B cell (primary cell): ENCODE data around the gene PSME3. TPM values are rescaled to one million over a fixed set of nuclear protein-coding genes. Genes with fewer than 3 reads are reported as not detected.

ENCODE experiments used
- ATAC-seq: fragments of 200-7000 bp; cut with Tn5 transposase; one replicate; pipeline ENCODE4 v1.10.0; 2021; ENCODE audit warnings: low read depth, mild to moderate bottlenecking, moderate number of reproducible peaks, moderate library complexity
- CTCF ChIA-PET: fragments of 350-600 bp; sonication (Branson Sonifier 250); formaldehyde crosslinking; loops from one replicate; lab custom pipeline; 2021; ENCODE audit warnings: antibody characterized with exemption, inconsistent platforms; lab: Charles Lee
- POLR2A ChIA-PET: fragments of 350-600 bp; sonication (Branson Sonifier 250); formaldehyde crosslinking; loops from one replicate; lab custom pipeline; 2021; ENCODE audit warnings: antibody characterized with exemption; lab: Charles Lee
- DNase-seq: peaks from one replicate; pipeline ENCODE4 v3.0.0; 2013
- H2AFZ ChIP-seq: 2 replicates; pipeline ENCODE4 v1.6.1; 2012; ENCODE audit warnings: mild to moderate bottlenecking, low read depth, low read length; ENCODE audit not compliant: insufficient read depth, poor library complexity, severe bottlenecking
- H3K27ac ChIP-seq, 2 donors: 1 replicate in 1 of 2; 2 replicates in 1 of 2; pipeline ENCODE4 v1.5.1; 2012 to 2013; ENCODE audit warnings: low read length in 2 of 2, mild to moderate bottlenecking in 2 of 2, moderate library complexity in 1 of 2
- H3K27me3 ChIP-seq, 4 experiments: fragments of 200-600 bp in 1 of 4; sonication (generic) in 1 of 4; replicated peaks in 1 of 4; 1 replicate in 2 of 4; 2 replicates in 2 of 4; pipeline versions ENCODE4 v1.6.1 to v1.7.0; 2013 to 2016; ENCODE audit warnings: low read length in 3 of 4, mild to moderate bottlenecking in 2 of 4, mixed read lengths in 1 of 4, moderate library complexity in 1 of 4; ENCODE audit not compliant: insufficient read depth in 4 of 4, control insufficient read depth in 3 of 4; ENCODE audit errors: control extremely low read depth in 1 of 4
- H3K36me3 ChIP-seq, 2 experiments: replicated peaks in 1 of 2; 1 replicate in 1 of 2; 2 replicates in 1 of 2; pipeline versions ENCODE4 v1.6.1 to v1.7.1; 2013; ENCODE audit warnings: low read length in 1 of 2; ENCODE audit not compliant: insufficient read depth in 2 of 2, control insufficient read depth in 1 of 2; ENCODE audit errors: control extremely low read depth in 1 of 2, extremely low read depth in 1 of 2
- H3K4me1 ChIP-seq, 2 donors: fragments of 200-600 bp in 1 of 2; sonication (generic) in 1 of 2; 1 replicate in 1 of 2; 2 replicates in 1 of 2; pipeline versions ENCODE4 v1.5.1 to v1.6.1; 2013 to 2017; ENCODE audit warnings: low read length in 2 of 2; ENCODE audit not compliant: control insufficient read depth in 2 of 2, insufficient read depth in 2 of 2
- H3K4me2 ChIP-seq: replicated peaks from 2 replicates; pipeline ENCODE3; 2012; ENCODE audit warnings: mild to moderate bottlenecking, low read depth, low read length; ENCODE audit not compliant: poor library complexity, severe bottlenecking
- H3K4me3 ChIP-seq, 5 experiments: fragments of 200-600 bp in 1 of 5; sonication (generic) in 1 of 5; 1 replicate in 3 of 5; 2 replicates in 2 of 5; pipeline versions ENCODE4 v1.5.1 to v1.7.0; 2011 to 2016; ENCODE audit warnings: low read length in 4 of 5, mild to moderate bottlenecking in 4 of 5, low read depth in 2 of 5, control low read depth in 1 of 5, moderate library complexity in 1 of 5; ENCODE audit not compliant: insufficient read depth in 1 of 5; ENCODE audit errors: control extremely low read depth in 1 of 5, extremely low read depth in 1 of 5
- H3K79me2 ChIP-seq: fragments of 200-600 bp; sonication (generic); one replicate; pipeline ENCODE4 v1.6.0; 2016; ENCODE audit warnings: low read length; ENCODE audit not compliant: control insufficient read depth, insufficient read depth
- H3K9ac ChIP-seq: fragments of 200-600 bp; sonication (generic); 2 replicates; pipeline ENCODE4 v1.6.1; 2017; ENCODE audit warnings: mild to moderate bottlenecking, low read length, moderate library complexity
- H3K9me3 ChIP-seq, 3 donors: one replicate each; pipeline versions ENCODE4 v1.6.1 to v1.7.1; 2013; ENCODE audit warnings: low read length in 2 of 3; ENCODE audit not compliant: control insufficient read depth in 2 of 3, insufficient read depth in 1 of 3; ENCODE audit errors: control extremely low read depth in 1 of 3
- H4K20me1 ChIP-seq: 2 replicates; pipeline ENCODE4 v1.6.0; 2012; ENCODE audit warnings: mild to moderate bottlenecking, low read length; ENCODE audit not compliant: insufficient read depth, control insufficient read depth, poor library complexity, severe bottlenecking
- H3K27ac Mint-ChIP-seq: one replicate; pipeline ENCODE4 v1.8.0; 2021; ENCODE audit warnings: mixed read lengths
- H3K27me3 Mint-ChIP-seq: one replicate; pipeline ENCODE4 v1.8.0; 2021; ENCODE audit warnings: mixed read lengths
- H3K4me1 Mint-ChIP-seq: one replicate; pipeline ENCODE4 v1.8.0; 2021; ENCODE audit warnings: mixed read lengths
- H3K4me3 Mint-ChIP-seq: one replicate; pipeline ENCODE4 v1.8.0; 2021; ENCODE audit warnings: mixed read lengths
- H3K9me3 Mint-ChIP-seq: one replicate; pipeline ENCODE4 v1.8.0; 2022; ENCODE audit warnings: mixed read lengths; ENCODE audit not compliant: insufficient read depth
- CTCF ChIP-seq: fragments of 200-600 bp; IDR thresholded peaks from one replicate; pipeline ENCODE4 v1.8.0; 2022; ENCODE audit warnings: antibody characterized with exemption, mild to moderate bottlenecking
- EZH2 ChIP-seq: IDR thresholded peaks from 2 replicates; pipeline ENCODE4 v1.6.1; 2012; ENCODE audit warnings: borderline replicate concordance, low read depth, mild to moderate bottlenecking, moderate library complexity, low read length; ENCODE audit not compliant: insufficient read depth, poor library complexity, severe bottlenecking
- WGBS: methylation state at CpG from one replicate; pipeline ENCODE4 v1.1.5; 2013; ENCODE audit warnings: missing lambda C conversion rate; ENCODE audit not compliant: insufficient coverage; 5-methylcytosine and 5-hydroxymethylcytosine counted together
- intact Hi-C: fragments of 100-400 bp; cut with micrococcal nuclease; formaldehyde crosslinking; loops from one replicate; pipeline ENCODE4 v1.10.0; 2022
- polyA plus RNA-seq: library from polyadenylated mRNA; depleted of rRNA; stranded (reverse); fragments of >200 nt; gene quantifications from 2 replicates; pipeline ENCODE4 v1.2.3, GENCODE V29; 2012
- total RNA-seq, 2 donors: library from RNA; stranded (reverse); fragments of 120-200 nt in 1 of 2; gene quantifications; 1 replicate in 1 of 2; 2 replicates in 1 of 2; pipeline versions ENCODE4 v1.2.3 to v1.2.4, GENCODE V29; 2013 to 2022

The PSME3 gene
- total and polyA plus RNA-seq, 2 donors (not counting 1 experiment from before 2014, with no cell fraction given), result 43.4 to 76.2 TPM

- WGBS, result 100% methylated on average over 4 of the region's 6 CpGs
- peaks cover 49% of the 10 kb centered on the region for H3K79me2 ChIP-seq
- CTCF ChIA-PET, result interaction anchor here (1.3 to 1.5 kb wide), 3 partner anchors 12 to 189 kb away, joined by 3 to 7 read pairs (median 6); partner anchors contain the start of gene BECN1
- intact Hi-C loops, result no loop called here
- H3K4me2 ChIP-seq, result no peak overlapping the region
- no peak overlapping the region for H3K27ac ChIP-seq
- Mint-ChIP-seq H3K4me3 (no peak overlapping the region), H3K9me3 (no peaks in the 10 kb centered on the region), H3K27me3 (no peaks in the 10 kb centered on the region), H3K4me1 (peaks cover 24% of the 10 kb centered on the region), H3K27ac (no peak overlapping the region)
- TF ChIP-seq EZH2 (no peak), CTCF (no peak)
- H3K36me3 ChIP-seq, result peaks cover 16 to 52% of the 10 kb centered on the region in 2 experiments
- peaks cover 12 to 20% of the 10 kb centered on the region in 2 donors for H3K4me1 ChIP-seq
- POLR2A ChIA-PET, result interaction anchor here (0.6 kb wide), 2 partner anchors 12 to 257 kb away, joined by 4 to 10 read pairs; no protein-coding TSS in a partner anchor
- no peak overlapping the region for H3K4me3 ChIP-seq
- H3K27me3 ChIP-seq, result no peaks in the 10 kb centered on the region
- DNase-seq (no peak), ATAC-seq (no peak)
- H3K9me3 ChIP-seq, result no peaks in the 10 kb centered on the region
- H4K20me1 ChIP-seq, result no peaks in the 10 kb centered on the region
- H2AFZ ChIP-seq, result no peak overlapping the region
- no peak overlapping the region for H3K9ac ChIP-seq
Observed at GRCh38 chr17:42835732-42836131, 2.5 kb downstream of the PSME3 start.

GRCh38 chr17:42841975-42842685, 8.9 kb downstream of the PSME3 start:
- Histone ChIP-seq H3K27ac (no peak overlapping the region), H3K27me3 (no peaks in the 10 kb centered on the region), H3K36me3 (peaks cover 16 to 81% of the 10 kb centered on the region in 2 experiments), H3K79me2 (peaks cover 3% of the 10 kb centered on the region), H3K4me1 (no peaks in the 10 kb centered on the region), H4K20me1 (no peaks in the 10 kb centered on the region), H3K4me3 (no peak overlapping the region), H3K4me2 (no peak overlapping the region), H3K9me3 (no peaks in the 10 kb centered on the region), H2AFZ (no peak overlapping the region), H3K9ac (no peak overlapping the region)
- H3K9me3 Mint-ChIP-seq, result no peaks in the 10 kb centered on the region
- CTCF ChIA-PET, result interaction anchor here (0.5 to 3.7 kb wide), 7 partner anchors 8 to 370 kb away, joined by 3 to 30 read pairs (median 5); partner anchors contain the start of genes BECN1, PSME3, RPL27 and VAT1
- DNase-seq (no peak), ATAC-seq (no peak)
- intact Hi-C loops, result loop anchor here (2.0 to 10.0 kb wide), 2 partner anchors 93 to 497 kb away; no protein-coding TSS in a partner anchor
- H3K27ac Mint-ChIP-seq, result no peak overlapping the region
- POLR2A ChIA-PET, result no interaction called here
- WGBS, result 79% methylated on average over 3 of the region's 11 CpGs
- no peaks in the 10 kb centered on the region for H3K27me3 Mint-ChIP-seq
- TF ChIP-seq CTCF (no peak), EZH2 (no peak)
- no peaks in the 10 kb centered on the region for H3K4me1 Mint-ChIP-seq
- no peak overlapping the region for H3K4me3 Mint-ChIP-seq
